ENCODE results near the gene VPS13D.

Gene VPS13D

DNA sequence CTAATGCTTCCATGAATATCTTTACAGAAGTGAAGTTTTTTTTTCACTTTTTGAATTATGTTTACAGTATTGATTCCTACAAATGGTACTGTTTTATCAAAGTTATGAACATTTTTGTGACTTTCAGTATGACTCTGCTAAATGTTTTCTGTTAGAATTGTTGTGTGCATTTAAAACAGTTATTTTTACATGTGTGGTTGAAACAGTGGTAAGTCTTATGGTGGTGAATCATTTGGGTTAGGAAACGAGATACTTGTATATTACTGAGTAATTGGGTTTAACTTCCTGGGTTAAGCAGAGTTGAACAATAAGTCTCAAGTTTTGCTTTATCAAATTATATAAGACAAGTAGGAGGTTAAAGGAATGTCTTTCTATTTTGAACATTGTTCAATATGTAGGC lies 66.8 kb downstream of the VPS13D start:
- TF ChIP-seq, protein P1, sequence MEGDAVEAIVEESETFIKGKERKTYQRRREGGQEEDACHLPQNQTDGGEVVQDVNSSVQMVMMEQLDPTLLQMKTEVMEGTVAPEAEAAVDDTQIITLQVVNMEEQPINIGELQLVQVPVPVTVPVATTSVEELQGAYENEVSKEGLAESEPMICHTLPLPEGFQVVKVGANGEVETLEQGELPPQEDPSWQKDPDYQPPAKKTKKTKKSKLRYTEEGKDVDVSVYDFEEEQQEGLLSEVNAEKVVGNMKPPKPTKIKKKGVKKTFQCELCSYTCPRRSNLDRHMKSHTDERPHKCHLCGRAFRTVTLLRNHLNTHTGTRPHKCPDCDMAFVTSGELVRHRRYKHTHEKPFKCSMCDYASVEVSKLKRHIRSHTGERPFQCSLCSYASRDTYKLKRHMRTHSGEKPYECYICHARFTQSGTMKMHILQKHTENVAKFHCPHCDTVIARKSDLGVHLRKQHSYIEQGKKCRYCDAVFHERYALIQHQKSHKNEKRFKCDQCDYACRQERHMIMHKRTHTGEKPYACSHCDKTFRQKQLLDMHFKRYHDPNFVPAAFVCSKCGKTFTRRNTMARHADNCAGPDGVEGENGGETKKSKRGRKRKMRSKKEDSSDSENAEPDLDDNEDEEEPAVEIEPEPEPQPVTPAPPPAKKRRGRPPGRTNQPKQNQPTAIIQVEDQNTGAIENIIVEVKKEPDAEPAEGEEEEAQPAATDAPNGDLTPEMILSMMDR (IDR thresholded peaks at IDR 0.05; ENCODE audit: control insufficient read depth, extremely low read depth, insufficient read depth): no peak
- DNase-seq (ENCODE audit: low read depth): no peak
- no peak overlapping the region for H3K4me3 ChIP-seq (ENCODE audit: low read depth, low read length)

DNA sequence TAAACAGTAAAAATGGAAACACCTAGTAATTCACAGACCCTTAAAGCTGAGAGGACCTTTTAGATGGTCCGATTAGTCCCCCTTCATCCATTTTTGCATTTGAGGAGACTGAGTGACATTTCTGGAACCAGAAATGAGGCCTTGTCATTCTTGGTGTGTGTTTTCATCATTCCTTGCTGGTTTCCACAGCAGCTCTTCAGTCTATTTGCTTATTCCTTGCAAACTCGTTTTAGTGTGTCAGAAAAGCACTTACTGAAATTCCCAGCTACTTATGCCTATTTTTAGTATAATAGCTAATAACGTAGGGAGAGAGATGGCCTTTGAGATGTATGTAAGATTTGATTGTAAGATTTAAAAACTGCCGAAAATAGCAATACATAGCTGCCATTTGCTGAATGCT lies 70.9 kb downstream of the VPS13D start:
- DNase-seq (ENCODE audit: low read depth): no peak
- no peak overlapping the region for H3K4me3 ChIP-seq (ENCODE audit: low read depth, low read length)
- TF ChIP-seq, protein P1 (IDR thresholded peaks at IDR 0.05; ENCODE audit: control insufficient read depth, extremely low read depth, insufficient read depth): no peak

DNA sequence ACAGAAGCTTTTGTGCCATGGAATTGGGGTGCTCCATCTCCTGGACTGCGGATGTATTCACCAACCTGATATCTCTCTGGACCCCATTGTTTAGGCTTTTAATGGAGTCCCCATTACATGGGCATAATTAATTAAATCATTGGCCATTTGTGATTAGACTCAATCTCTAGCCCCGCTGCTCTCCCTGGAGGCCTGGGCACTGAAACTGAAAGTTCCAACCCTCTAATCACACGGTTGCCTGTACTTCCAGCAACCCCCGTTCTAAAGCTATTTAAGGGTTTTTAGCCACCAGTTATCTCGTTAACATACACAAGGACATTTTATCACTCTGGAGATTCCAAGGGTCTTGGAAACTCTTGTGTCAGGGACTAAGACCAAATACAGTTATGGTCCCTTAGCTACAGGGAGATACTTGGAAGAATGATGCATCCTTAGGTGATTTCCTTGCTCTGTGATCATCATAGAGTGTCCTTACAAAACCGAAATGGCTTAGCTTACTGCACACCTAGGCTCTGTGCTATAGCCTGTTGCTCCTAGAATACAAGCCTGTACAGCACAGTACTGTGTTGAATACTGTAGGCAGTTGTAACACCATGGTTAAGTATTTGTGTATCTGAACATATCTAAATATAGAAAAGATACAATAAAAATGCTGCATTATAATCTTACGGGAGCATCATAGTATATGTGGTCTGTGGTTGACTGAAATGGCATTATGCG lies 71.8 kb downstream of the VPS13D start:
- no peak overlapping the region for H3K4me3 ChIP-seq (ENCODE audit: low read depth, low read length)
- DNase-seq (ENCODE audit: low read depth): no peak
- TF ChIP-seq, protein P1 (IDR thresholded peaks at IDR 0.05; ENCODE audit: control insufficient read depth, extremely low read depth, insufficient read depth): no peak

DNA sequence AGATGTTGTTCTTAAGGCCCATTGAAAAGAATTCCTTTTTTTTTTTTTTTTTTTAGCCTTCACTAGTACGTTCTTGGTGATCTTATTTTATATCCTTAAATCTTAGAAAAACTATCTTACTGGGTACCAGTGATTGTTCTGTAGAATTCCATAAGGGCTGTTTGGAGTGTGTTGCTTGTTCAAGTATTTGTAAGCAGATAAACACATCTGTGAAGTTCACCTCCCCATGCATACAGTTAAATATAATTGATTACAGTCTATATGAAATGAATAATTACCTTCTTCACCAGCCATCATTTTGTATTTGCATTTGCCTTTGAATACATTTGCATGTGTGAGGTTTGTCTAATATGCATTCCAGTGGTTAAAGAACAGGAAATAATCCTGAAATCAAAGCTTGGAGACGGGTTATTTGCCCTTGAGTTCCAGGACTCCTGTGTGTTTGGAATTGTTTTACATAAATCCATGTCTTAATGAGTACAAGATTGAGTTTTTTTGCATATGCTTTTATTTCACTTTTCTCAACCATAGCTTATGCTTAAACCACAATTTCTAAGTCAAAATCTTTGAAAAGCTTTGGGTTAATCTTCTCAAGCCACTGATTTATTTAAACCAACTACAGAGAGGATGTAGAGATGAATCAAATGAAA lies 73.1 kb downstream of the VPS13D start:
- TF ChIP-seq, protein P1 (IDR thresholded peaks at IDR 0.05; ENCODE audit: control insufficient read depth, extremely low read depth, insufficient read depth): no peak
- no peak overlapping the region for H3K4me3 ChIP-seq (ENCODE audit: low read depth, low read length)
- no peak for DNase-seq (ENCODE audit: low read depth)

DNA sequence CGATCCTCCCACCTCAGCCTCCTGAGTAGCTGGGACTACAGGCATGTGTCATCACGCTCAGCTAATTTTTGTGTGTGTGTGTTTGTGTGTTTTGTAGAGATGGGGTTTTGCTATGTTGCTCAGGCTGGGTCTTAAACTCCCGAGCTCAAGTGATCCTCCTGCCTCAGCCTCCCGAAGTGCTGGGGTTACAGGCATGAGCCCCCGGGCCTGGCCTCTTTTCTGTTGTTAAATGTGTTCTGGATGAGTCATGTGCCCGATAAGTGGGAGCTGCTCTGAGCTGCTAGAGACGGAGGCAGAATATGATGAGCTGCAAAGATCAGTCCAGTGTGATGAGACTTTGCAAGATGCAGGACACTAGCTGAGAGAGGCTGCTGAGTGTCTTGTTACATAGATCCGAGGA lies 75.5 kb downstream of the VPS13D start:
- TF ChIP-seq, protein P1 (IDR thresholded peaks at IDR 0.05; ENCODE audit: control insufficient read depth, extremely low read depth, insufficient read depth): no peak
- H3K4me3 ChIP-seq (ENCODE audit: low read depth, low read length): no peak overlapping the region
- DNase-seq (ENCODE audit: low read depth): no peak

DNA sequence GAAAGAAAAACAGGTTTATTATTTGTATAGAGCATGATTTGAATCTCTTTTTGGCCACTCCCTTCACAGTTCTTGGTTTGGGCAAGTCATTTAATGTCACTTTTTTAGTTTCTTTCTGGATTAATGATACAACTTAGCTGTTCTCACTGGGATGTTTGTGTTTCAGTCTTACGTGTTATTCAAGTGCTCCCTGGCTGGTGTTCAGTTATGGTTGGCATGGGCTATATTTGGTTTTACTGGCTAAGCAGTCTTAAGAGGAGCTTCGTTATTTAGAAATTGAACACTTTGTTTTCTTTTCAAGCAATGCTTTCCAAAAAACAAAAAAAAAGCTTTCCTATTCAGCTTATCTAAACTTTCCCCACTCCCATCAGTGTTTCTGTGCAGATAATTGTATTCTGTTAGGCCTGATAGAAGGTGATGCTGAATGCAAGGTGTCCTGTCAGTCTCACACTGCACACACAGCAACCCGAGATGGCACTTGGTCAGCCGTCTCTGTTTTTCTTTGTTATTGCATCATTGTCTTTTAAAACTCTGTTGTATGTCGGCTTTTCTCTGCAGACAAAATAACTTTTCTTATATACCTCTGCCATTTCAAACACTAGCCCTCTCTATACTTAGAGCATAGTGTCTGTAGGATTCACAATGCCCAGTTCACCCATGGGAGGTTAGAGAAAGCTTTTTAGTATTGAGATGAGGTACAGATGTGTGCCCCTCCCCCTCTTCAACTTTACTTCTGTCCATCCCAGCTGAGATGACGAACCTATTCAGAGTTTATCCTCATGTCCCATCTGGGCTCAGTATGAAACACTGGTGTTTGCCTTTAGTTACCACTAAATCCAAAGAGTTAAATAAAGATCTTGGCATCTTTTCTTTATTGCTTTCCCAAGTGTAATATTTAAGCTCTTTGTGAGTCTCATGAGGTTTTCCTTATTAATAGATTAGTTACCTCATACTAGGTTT lies 80.2 kb downstream of the VPS13D start:
- TF ChIP-seq, protein P1 (IDR thresholded peaks at IDR 0.05; ENCODE audit: control insufficient read depth, extremely low read depth, insufficient read depth): no peak
- H3K4me3 ChIP-seq (ENCODE audit: low read depth, low read length): no peak overlapping the region
- DNase-seq (ENCODE audit: low read depth): peak; percentile 58

Data from LNCaP clone FGC (cell line).